ENCODE data around the gene GABPA.
"Not testable (repeated sequence)": the region's sequence is repeated elsewhere in the genome, so short reads cannot be mapped to it uniquely, and the experiment has no call there.

GABPA gene

GRCh38 chr21:25734904-25735645, at the start of gene GABPA, which contains the start of gene ATP5PF:
Gene GABPA (plus strand): TSS chr21:25734972. CDS start chr21:25741599, 6,627 bp downstream.
Gene ATP5PF (minus strand): TSS chr21:25734904. CDS start chr21:25729794, 5,110 bp downstream.
- peak; percentile 98 to 99 for DNase-seq

GRCh38 chr21:25687787-25688186, 47.0 kb upstream of the GABPA start:
- no peak for DNase-seq

- DNase-seq = no peak
Observed at GRCh38 chr21:25688275-25689155, 46.3 kb upstream of the GABPA start.

DNA sequence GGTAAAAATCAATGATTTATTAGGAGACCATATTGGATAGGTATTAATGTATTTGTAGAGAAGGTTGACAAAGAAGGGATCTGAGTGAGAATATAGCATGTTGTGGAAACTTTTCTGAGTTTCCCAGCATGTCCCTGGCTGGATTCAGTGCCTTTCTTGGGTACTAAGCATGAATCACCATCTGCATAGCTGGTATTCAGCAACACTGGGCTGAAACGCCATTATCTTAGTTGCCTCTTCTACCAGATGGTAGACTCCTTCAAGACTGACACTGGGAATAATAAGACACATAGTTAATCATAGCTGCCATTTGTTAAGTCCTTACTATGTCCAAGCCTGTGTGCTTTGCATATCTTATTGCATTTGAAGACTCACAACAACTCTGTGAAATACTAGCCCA, 45.5 kb upstream of the GABPA start:
- no peak for DNase-seq

GRCh38 chr21:25691976-25692375, 42.8 kb upstream of the GABPA start:
- no peak for DNase-seq

DNA sequence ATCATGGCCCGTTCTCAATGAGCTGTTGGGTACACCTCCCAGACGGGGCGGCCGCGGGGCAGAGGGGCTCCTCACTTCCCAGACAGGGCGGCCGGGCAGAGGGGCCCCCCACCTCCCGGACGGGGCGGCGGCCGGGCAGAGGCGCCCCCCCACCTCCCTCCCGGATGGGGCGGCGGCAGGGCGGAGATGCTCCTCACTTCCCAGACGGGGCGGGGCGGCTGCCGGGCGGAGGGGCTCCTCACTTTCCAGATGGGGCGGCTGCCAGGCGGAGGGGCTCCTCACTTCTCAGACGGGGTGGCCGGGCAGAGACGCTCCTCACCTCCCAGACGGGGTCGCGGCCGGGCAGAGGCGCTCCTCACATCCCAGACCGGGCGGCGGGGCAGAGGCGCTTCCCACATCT, 39.3 kb upstream of the GABPA start:
- DNase-seq = not testable (repeated sequence)

DNA sequence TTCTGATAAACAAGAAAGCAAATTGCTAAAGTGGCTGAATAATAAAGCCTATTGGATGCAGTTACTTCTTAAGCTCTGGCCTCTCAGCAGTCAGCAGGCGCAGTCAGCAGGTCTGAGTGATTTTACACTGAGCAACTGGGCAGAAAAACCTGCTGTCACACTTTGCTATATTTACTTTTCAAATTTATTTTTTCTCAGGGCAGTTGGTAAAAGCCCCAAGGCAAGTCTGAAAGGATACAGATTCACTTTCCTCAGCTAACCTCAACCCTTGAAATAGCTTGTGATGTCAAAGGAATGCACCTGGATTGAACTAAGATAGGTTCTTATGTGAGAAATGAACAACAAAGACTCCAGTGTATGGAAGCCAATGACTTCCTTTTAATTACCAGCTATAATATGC, 34.0 kb upstream of the GABPA start:
- DNase-seq = no peak

GRCh38 chr21:25701529-25701928, 33.2 kb upstream of the GABPA start:
- DNase-seq = no peak

DNA sequence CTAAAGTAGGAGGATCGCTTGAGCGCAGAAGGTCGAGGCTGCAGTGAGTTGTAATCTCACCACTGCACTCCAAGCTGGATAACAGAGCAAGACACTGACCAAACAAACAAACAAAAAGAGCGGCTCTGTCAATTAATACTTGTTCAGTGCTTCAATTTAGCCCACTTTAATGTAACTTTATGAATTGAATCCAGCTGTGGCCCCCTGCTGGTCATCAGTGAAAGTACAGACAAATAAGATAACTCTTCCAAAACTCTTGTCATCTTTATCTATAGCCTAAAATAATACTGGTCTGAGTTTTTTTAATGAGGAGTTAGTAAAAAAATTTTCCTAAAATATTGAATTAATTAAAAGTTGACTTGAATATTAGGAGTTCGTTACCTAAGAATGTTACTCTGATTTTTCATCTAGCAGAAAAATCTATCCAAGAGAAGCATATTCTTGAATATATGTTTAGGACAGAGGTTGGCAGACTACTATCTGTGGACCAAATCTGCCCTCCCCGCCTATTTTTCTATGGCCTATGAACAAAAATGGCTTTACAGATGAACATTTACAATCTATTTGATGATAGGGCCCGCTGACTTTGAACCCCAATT, 26.2 kb upstream of the GABPA start:
- peak; percentile 40 to 46 for DNase-seq

- no peak for DNase-seq
Observed at GRCh38 chr21:25709684-25710265, 25.0 kb upstream of the GABPA start.

- DNase-seq = no peak
Observed at GRCh38 chr21:25710550-25710949, 24.2 kb upstream of the GABPA start.

DNA sequence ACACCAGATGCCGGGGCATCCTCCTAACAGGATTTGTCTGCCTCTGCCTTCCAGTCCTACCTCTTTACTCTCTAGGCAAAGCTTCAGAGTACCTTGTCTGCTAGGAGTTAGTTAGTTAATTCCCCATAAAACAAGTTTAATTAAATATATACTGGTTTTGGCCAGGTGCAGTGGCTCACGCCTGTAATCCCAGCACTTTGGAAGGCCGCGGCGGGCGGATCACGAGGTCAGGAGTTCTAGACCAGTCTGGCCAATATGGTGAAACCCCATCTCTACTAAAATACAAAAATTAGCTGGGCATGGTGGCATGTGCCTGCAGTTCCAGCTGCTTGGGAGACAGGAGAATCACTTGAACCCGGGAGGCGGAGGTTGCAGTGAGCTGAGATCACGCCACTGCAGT, 20.7 kb upstream of the GABPA start:
- DNase-seq = not testable (repeated sequence)

GRCh38 chr21:25717491-25718147, 17.2 kb upstream of the GABPA start:
- no peak for DNase-seq

DNA sequence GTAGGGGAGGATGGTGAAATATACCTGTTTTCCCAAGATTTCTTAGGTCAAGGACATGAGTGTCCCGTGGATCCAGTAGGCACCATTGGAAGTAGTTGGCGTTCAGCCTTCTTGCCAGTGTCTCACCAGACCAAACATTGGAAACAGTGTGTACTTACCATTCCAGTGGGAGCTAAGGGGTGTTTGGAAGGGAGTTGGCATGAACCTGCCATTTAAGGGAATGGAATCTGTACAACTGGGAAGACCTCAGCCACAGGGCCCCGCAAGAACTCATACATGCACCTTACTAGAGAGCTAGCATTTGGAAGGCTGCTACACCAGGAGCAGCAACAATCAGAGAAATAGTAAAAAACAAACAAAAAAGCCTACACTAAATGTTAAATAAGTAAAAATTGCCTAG, 12.8 kb upstream of the GABPA start:
- no peak for DNase-seq

DNA sequence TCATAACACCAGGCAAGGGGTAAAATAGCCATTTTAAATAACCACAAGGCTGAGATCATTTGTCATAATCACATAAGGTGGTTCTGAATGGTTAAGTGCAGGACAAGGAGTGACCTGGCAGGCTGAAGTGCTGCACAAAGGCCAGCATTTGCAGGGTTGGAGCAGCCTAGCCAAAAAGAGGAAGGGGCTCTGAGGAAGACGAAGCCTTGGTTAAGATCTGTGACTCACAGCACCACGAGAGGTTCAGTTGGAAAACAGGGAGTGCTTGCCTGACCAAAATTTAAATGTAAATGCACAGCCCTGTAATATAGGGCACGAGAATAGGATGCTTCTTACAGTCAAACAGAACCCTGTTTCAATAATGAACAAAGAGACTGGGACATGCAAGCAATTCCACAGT, 12.1 kb upstream of the GABPA start:
- DNase-seq = no peak

- DNase-seq = no peak
Observed at GRCh38 chr21:25732091-25732760, 2.5 kb upstream of the GABPA start.

- DNase-seq = peak in 1 of 2 experiments; percentile 12
Observed at GRCh38 chr21:25733859-25734653, 716 bp upstream of the GABPA start.

DNA sequence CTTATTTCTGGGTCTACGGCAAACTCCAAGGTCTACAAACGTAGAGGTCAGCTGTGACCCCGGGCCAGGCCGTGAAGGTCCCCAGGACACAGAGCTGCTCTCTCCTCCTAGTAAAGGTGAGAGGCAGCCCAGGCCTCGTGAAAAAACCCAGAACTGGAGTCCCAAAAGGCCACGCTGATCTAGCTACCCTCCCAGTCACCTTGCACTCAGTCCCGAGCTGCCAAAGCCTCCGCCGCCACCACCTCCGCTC, 193 bp upstream of the GABPA start:
- no peak for DNase-seq

DNA sequence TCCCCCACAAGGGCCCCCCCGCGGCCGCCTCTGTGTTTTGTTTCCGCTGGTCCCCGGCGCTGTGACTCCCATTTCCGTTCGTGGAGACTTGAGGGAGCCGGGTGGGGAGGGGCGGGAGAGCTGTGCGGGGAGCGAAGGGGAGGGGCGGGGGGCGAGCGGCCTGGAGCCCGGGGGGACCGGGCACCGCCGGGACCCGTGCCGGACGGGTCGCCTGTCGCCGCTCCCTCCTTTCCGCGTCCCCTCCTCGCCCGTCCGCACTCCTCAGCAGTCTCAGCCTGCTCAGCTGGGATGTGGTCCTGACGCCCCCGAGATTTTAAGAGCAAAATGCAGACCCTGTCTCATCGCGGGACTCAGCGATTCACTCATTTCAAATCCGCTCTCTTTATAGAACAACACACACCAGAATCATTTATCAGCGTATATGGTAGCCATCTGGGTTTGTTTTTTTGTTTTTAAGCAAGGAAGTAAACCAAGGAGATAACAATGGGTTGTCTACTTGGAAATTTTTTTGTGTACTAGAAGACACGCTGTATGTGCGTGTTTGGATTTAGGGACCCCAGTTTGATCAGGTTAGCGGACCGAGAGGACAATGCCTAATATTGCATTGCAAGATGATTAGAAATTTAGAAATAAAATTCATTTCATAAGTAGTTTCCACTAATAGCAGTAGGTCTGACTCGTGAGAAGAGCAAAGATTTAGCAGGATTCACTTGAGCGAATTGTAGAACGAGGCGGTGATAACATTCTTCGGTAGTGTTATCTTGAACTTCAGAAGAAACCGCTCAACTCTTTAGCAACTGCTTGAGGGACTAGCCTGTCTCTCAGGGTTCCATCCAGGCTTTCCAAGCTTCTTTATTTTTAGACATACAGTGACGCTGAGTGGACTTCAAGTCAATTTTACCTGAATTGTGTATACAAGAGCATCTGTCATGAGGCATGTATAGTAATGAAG, 1.1 kb downstream of the GABPA start:
- DNase-seq = peak; percentile 82 to 84

DNA sequence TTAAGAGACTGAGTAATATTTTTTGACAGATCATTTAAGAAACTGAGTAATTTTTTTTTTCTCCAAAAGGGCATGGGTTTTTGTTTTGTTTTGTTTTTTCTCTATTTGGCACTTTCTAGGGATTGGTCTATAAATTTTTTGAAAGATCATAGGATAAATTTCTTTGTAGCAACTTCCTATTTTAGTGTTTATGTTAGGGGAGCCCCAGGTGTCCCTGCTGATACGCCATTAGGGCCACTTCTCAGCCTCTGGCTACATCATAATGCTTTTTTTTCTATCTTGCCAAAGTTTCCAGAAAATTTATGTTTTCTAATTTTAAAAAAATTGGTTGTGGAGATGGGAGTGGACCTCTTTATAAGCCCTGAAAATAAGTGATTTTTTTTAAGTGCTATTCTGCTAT, 2.6 kb downstream of the GABPA start:
- no peak for DNase-seq

All from activated CD4-positive, alpha-beta T cell treated with anti-CD3 and anti-CD28 coated beads, Interleukin-2, amount 50 U/mL, for 48 hours (primary cell).